WI38 (cell line): ENCODE measurements around the gene HAUS3.
"Not testable (repeated sequence)": the region's sequence is repeated elsewhere in the genome, so short reads cannot be mapped to it uniquely, and the experiment has no call there.

Source experiments
- H3K4me3 ChIP-seq: 2 replicates; pipeline ENCODE4 v1.5.1; 2011; ENCODE audit warnings: low read depth, mild to moderate bottlenecking, control low read depth, low read length
- CTCF ChIP-seq: IDR thresholded peaks from 2 replicates; pipeline ENCODE4 v1.5.1; 2012; ENCODE audit warnings: low read depth, mild to moderate bottlenecking, control low read depth, low read length

Gene HAUS3

GRCh38 chr4:2281575-2282343, 39.8 kb upstream of the HAUS3 start:
- TF ChIP-seq CTCF: no peak
- H3K4me3 ChIP-seq: no peak overlapping the region

GRCh38 chr4:2280531-2281300, 38.8 kb upstream of the HAUS3 start:
- H3K4me3 ChIP-seq: no peak overlapping the region
- no peak for TF ChIP-seq CTCF

- TF ChIP-seq CTCF: no peak
- no peak overlapping the region for H3K4me3 ChIP-seq
Observed at GRCh38 chr4:2277956-2278355, 36.0 kb upstream of the HAUS3 start.

GRCh38 chr4:2276581-2277325, 34.8 kb upstream of the HAUS3 start:
- TF ChIP-seq CTCF: no peak
- no peak overlapping the region for H3K4me3 ChIP-seq

GRCh38 chr4:2275546-2276251, 33.8 kb upstream of the HAUS3 start:
- no peak for TF ChIP-seq CTCF
- H3K4me3 ChIP-seq: no peak overlapping the region

GRCh38 chr4:2275044-2275397, 33.1 kb upstream of the HAUS3 start:
- H3K4me3 ChIP-seq: not testable (repeated sequence)

GRCh38 chr4:2274320-2275043, 32.6 kb upstream of the HAUS3 start:
- H3K4me3 ChIP-seq: no peak overlapping the region
- no peak for TF ChIP-seq CTCF
